HepG2 (cell line): ENCODE data around the gene LAG3. TPM values are rescaled to one million over a fixed set of nuclear protein-coding genes. Genes with fewer than 3 reads are reported as not detected.

Experiments
- CBX2 ChIP-seq, 2 experiments: fragments of 200-600 bp in 1 of 2; sonication (generic); formaldehyde crosslinking in 1 of 2; IDR thresholded peaks; 2 replicates each; pipeline versions ENCODE4 v1.7.0 to v1.8.1; 2018 to 2022; ENCODE audit warnings: low read depth in 2 of 2, low read length in 1 of 2, mild to moderate bottlenecking in 1 of 2, missing genetic modification reagents in 1 of 2
- E2F5 ChIP-seq: sonication (generic); formaldehyde crosslinking; conservative IDR thresholded peaks from 2 replicates; pipeline ENCODE4 v1.4.0; 2020; ENCODE audit warnings: missing genetic modification reagents
- GABPB1 ChIP-seq: IDR thresholded peaks from 2 replicates; pipeline ENCODE4 v1.6.1; 2016; ENCODE audit warnings: mild to moderate bottlenecking, missing genetic modification reagents, moderate library complexity, missing compliant biosample characterization
- MAF1 ChIP-seq: sonication (generic); formaldehyde crosslinking; IDR thresholded peaks from 2 replicates; pipeline ENCODE4 v1.5.0; 2020; ENCODE audit warnings: missing genetic modification reagents, borderline replicate concordance
- MED1 ChIP-seq: sonication (generic); formaldehyde crosslinking; IDR thresholded peaks from 2 replicates; pipeline ENCODE4 v1.4.0; 2020; ENCODE audit warnings: missing genetic modification reagents
- ONECUT2 ChIP-seq: sonication (generic); formaldehyde crosslinking; IDR thresholded peaks from 2 replicates; pipeline ENCODE4 v1.4.0; 2020; ENCODE audit warnings: missing genetic modification reagents
- TBL1XR1 ChIP-seq: fragments of 150-350 bp; IDR thresholded peaks from 2 replicates; pipeline ENCODE4 v1.6.1; 2014; ENCODE audit warnings: borderline replicate concordance, low read length; ENCODE audit not compliant: partially characterized antibody
- ZBTB25 ChIP-seq: IDR thresholded peaks from 2 replicates; pipeline ENCODE4 v1.6.1; 2018; ENCODE audit warnings: missing genetic modification reagents
- ZBTB4 ChIP-seq: sonication (generic); formaldehyde crosslinking; IDR thresholded peaks from 2 replicates; pipeline ENCODE4 v1.4.0; 2020; ENCODE audit warnings: missing genetic modification reagents, mild to moderate bottlenecking, borderline replicate concordance
- ZNF180 ChIP-seq: sonication (generic); formaldehyde crosslinking; IDR thresholded peaks from 2 replicates; pipeline ENCODE4 v1.4.0; 2020; ENCODE audit warnings: low read depth, missing genetic modification reagents, borderline replicate concordance
- ZNF253 ChIP-seq: sonication (generic); formaldehyde crosslinking; IDR thresholded peaks from 2 replicates; pipeline ENCODE4 v1.8.0; 2022; ENCODE audit warnings: mild to moderate bottlenecking, missing genetic modification reagents, borderline replicate concordance
- ZNF407 ChIP-seq: sonication (generic); formaldehyde crosslinking; IDR thresholded peaks from one replicate; pipeline ENCODE4 v1.5.1; 2020; ENCODE audit warnings: mild to moderate bottlenecking, missing genetic modification reagents; ENCODE audit errors: not compliant biosample characterization
- ZNF543 ChIP-seq: sonication (generic); formaldehyde crosslinking; IDR thresholded peaks from 2 replicates; pipeline ENCODE4 v1.4.0; 2020; ENCODE audit warnings: mild to moderate bottlenecking, missing genetic modification reagents
- polyA plus RNA-seq, 8 experiments: library from polyadenylated mRNA; depleted of rRNA in 3 of 8; stranded (reverse) in 7 of 8; unstranded in 1 of 8; fragments of >200 nt; fragmentation: Illumina TruSeq in 4 of 8; extraction: Trizol in 4 of 8; gene quantifications; 2 replicates each; pipeline versions ENCODE4 v1.2.1 to v1.2.3, GENCODE V29; 2011 to 2016; ENCODE audit warnings: low read depth in 4 of 8, missing spikeins in 1 of 8, mixed read lengths in 1 of 8; ENCODE audit not compliant: insufficient read depth in 1 of 8
- total RNA-seq, 5 experiments: library from RNA; depleted of rRNA; stranded (reverse); fragments of >200 nt; fragmentation: Illumina TruSeq; extraction: Trizol; gene quantifications; 2 replicates each; pipeline ENCODE4 v1.2.3, GENCODE V29; 2016; ENCODE audit warnings: low read depth in 1 of 5

LAG3 gene
- total and polyA plus RNA-seq, 2 of the 13 experiments (the other 11 are each of a cell fraction or from before 2014, with no cell fraction given), result 0.11 to 0.26 TPM

GRCh38 chr12:6723607-6724408 lies 48.5 kb upstream of the LAG3 start, which contains the start of gene COPS7A (continued):
- TF ChIP-seq ZBTB25 (CRISPR knock-in tag) (peak; percentile 99), MAF1 (0 out of 2 replicates have a peak, but pooled peaks have one; percentile 90), ZBTB4 (CRISPR knock-in tag) (peak; percentile 63; the same call in 1 of the 2 replicates), ZNF407 (CRISPR knock-in tag) (peak; percentile 54), CBX2 (IDR thresholded peaks at IDR 0.05; ENCODE audit: low read depth, low read length) (no peak), CBX2 (CRISPR knock-in tag; IDR thresholded peaks at IDR 0.05; ENCODE audit: low read depth) (0 out of 2 replicates have a peak, but pooled peaks have one; percentile 74), GABPB1 (CRISPR knock-in tag) (peak; percentile 98), TBL1XR1 (no peak), ZNF543 (CRISPR knock-in tag) (peak; percentile 71; the same call in 1 of the 2 replicates), E2F5 (peak; percentile 84), MED1 (CRISPR knock-in tag) (peak; percentile 81), ONECUT2 (CRISPR knock-in tag) (peak; percentile 81), ZNF180 (CRISPR knock-in tag) (peak; percentile 33; the same call in 1 of the 2 replicates), ZNF253 (CRISPR knock-in tag) (peak; percentile 97)
